HCT116 (cell line): ENCODE results near the gene FBXL13. TPM values are rescaled to one million over a fixed set of nuclear protein-coding genes. Genes with fewer than 3 reads are reported as not detected.

Source experiments
- ATAC-seq: fragments of 200-7000 bp; cut with Tn5 transposase; 2 replicates; pipeline ENCODE4 v1.9.1; 2020; ENCODE audit warnings: mild to moderate bottlenecking, moderate library complexity
- BruUV-seq: library from RNA; stranded (reverse); fragments of 400-500 nt; replicated peaks from 2 replicates; lab custom pipeline; 2021; lab: Mats Ljungman, UMichigan
- CTCF ChIA-PET: fragments of 300-600 bp; sonication (Branson Sonifier 250); formaldehyde crosslinking; loops from one replicate; lab custom pipeline; 2021; ENCODE audit warnings: antibody characterized with exemption; lab: Charles Lee
- POLR2A ChIA-PET: fragments of 300-600, 350-600 bp; sonication (Branson Sonifier 250); formaldehyde crosslinking; loops from one replicate; lab custom pipeline; 2021; ENCODE audit warnings: antibody characterized with exemption; lab: Charles Lee
- RAD21 ChIA-PET, 2 experiments: fragments of 300-600 bp; sonication (Branson Sonifier 250); formaldehyde crosslinking; loops; one replicate each; lab custom pipeline; 2023; ENCODE audit warnings: low total read pairs in 2 of 2; ENCODE audit not compliant: uncharacterized antibody in 2 of 2, unreplicated experiment in 2 of 2, low non-redundant PET in 1 of 2; lab: Charles Lee
- DNase-seq: peaks from one replicate; pipeline ENCODE4 v3.0.0-alpha.2; 2010; ENCODE audit warnings: low read depth, low spot score
- H2AFZ ChIP-seq: fragments of 200-600 bp; shearing (Covaris generic), sonication (generic); 2 replicates; pipeline ENCODE4 v1.6.1; 2017; ENCODE audit warnings: low read depth, mixed run types, mixed read lengths, antibody characterized with exemption, low read length; ENCODE audit not compliant: poor library complexity, severe bottlenecking
- H3K27ac ChIP-seq: 2 replicates; pipeline ENCODE4 v1.5.1; 2012; ENCODE audit warnings: low read depth, low read length
- H3K27me3 ChIP-seq: fragments of 200-600 bp; sonication (generic); 2 replicates; pipeline ENCODE4 v1.6.1; 2016; ENCODE audit warnings: mixed run types, low read length, mixed read lengths; ENCODE audit not compliant: insufficient read depth
- H3K36me3 ChIP-seq, 2 experiments: fragments of 200-500 bp in 1 of 2; fragments of 200-600 bp in 1 of 2; sonication (Bioruptor generic) in 1 of 2; sonication (generic) in 1 of 2; 2 replicates each; pipeline versions ENCODE4 v1.5.1 to v1.6.1; 2014 to 2016; ENCODE audit warnings: low read length in 2 of 2, inconsistent platforms in 1 of 2, mixed read lengths in 1 of 2, mixed run types in 1 of 2; ENCODE audit not compliant: insufficient read depth in 2 of 2, control insufficient read depth in 1 of 2
- H3K4me1 ChIP-seq, 2 experiments: fragments of 200-600 bp in 1 of 2; sonication (generic) in 1 of 2; 2 replicates each; pipeline versions ENCODE4 v1.5.1 to v1.6.1; 2012 to 2017; ENCODE audit warnings: low read length in 2 of 2, inconsistent platforms in 1 of 2, mild to moderate bottlenecking in 1 of 2, mixed read lengths in 1 of 2, mixed run types in 1 of 2, moderate library complexity in 1 of 2; ENCODE audit not compliant: insufficient read depth in 2 of 2, control insufficient read depth in 1 of 2
- H3K4me2 ChIP-seq: fragments of 200-600 bp; sonication (generic); 2 replicates; pipeline ENCODE4 v1.6.1; 2017; ENCODE audit warnings: mixed run types, low read length, mixed read lengths
- H3K4me3 ChIP-seq, 2 experiments: fragments of 200-600 bp in 1 of 2; sonication (generic) in 1 of 2; replicated peaks in 1 of 2; 2 replicates each; pipeline ENCODE4 v1.5.1; 2011 to 2016; ENCODE audit warnings: low read length in 2 of 2, control low read depth in 1 of 2, low read depth in 1 of 2, mild to moderate bottlenecking in 1 of 2, mixed read lengths in 1 of 2, mixed run types in 1 of 2
- H3K79me2 ChIP-seq: fragments of 200-600 bp; sonication (generic); 2 replicates; pipeline ENCODE4 v1.6.1; 2017; ENCODE audit warnings: mild to moderate bottlenecking, mixed run types, low read length, moderate library complexity, mixed read lengths; ENCODE audit not compliant: insufficient read depth
- H3K9ac ChIP-seq: fragments of 200-600 bp; sonication (generic); 2 replicates; pipeline ENCODE4 v1.6.1; 2016; ENCODE audit warnings: low read length, mixed read lengths
- H3K9me2 ChIP-seq: fragments of 200-600 bp; sonication (generic), shearing (Covaris generic); 2 replicates; pipeline ENCODE4 v1.6.1; 2017; ENCODE audit warnings: mixed run types, mild to moderate bottlenecking, moderate library complexity; ENCODE audit not compliant: insufficient read depth
- H3K9me3 ChIP-seq, 2 experiments: fragments of 200-500 bp in 1 of 2; fragments of 200-600 bp in 1 of 2; sonication (Bioruptor generic) in 1 of 2; sonication (generic) in 1 of 2; 2 replicates each; pipeline ENCODE4 v1.6.1; 2014 to 2017; ENCODE audit warnings: low read length in 2 of 2, mixed read lengths in 2 of 2, inconsistent platforms in 1 of 2, low read depth in 1 of 2, mild to moderate bottlenecking in 1 of 2, mixed run types in 1 of 2, moderate library complexity in 1 of 2; ENCODE audit not compliant: control insufficient read depth in 1 of 2, insufficient read depth in 1 of 2
- H4K20me1 ChIP-seq: fragments of 200-600 bp; sonication (generic), shearing (Covaris generic); 2 replicates; pipeline ENCODE4 v1.6.1; 2017; ENCODE audit warnings: mixed run types, mild to moderate bottlenecking, moderate library complexity; ENCODE audit not compliant: insufficient read depth
- ATF3 ChIP-seq: IDR thresholded peaks from 2 replicates; pipeline ENCODE4 v1.6.1; 2012
- EGR1 ChIP-seq: IDR thresholded peaks from 2 replicates; pipeline ENCODE4 v1.6.1; 2012; ENCODE audit warnings: low read depth
- ELF1 ChIP-seq: IDR thresholded peaks from 2 replicates; pipeline ENCODE4 v1.6.1; 2012; ENCODE audit warnings: low read depth, borderline replicate concordance
- FOSL1 ChIP-seq: IDR thresholded peaks from 2 replicates; pipeline ENCODE4 v1.6.1; 2012; ENCODE audit warnings: low read depth
- JUND ChIP-seq: IDR thresholded peaks from 2 replicates; pipeline ENCODE4 v1.6.1; 2012
- POLR2AphosphoS5 ChIP-seq: IDR thresholded peaks from 2 replicates; pipeline ENCODE4 v1.6.1; 2011; ENCODE audit warnings: mild to moderate bottlenecking, low read depth, low read length, moderate library complexity
- REST ChIP-seq: IDR thresholded peaks from 2 replicates; pipeline ENCODE4 v1.6.1; 2012; ENCODE audit warnings: low read depth
- SIN3A ChIP-seq: IDR thresholded peaks from 2 replicates; pipeline ENCODE4 v1.6.1; 2012; ENCODE audit warnings: low read depth
- SRF ChIP-seq: IDR thresholded peaks from 2 replicates; pipeline ENCODE4 v1.6.1; 2012; ENCODE audit warnings: low read depth
- ZBTB33 ChIP-seq: IDR thresholded peaks from 2 replicates; pipeline ENCODE4 v1.6.1; 2011; ENCODE audit warnings: mild to moderate bottlenecking, low read length, moderate library complexity; ENCODE audit not compliant: insufficient replicate concordance; ENCODE audit errors: extremely low read depth
- ZNF274 ChIP-seq: fragments of 200-500 bp; sonication (Bioruptor generic); IDR thresholded peaks from 2 replicates; pipeline ENCODE4 v1.6.1; 2014; ENCODE audit warnings: mild to moderate bottlenecking, low read depth, low read length, inconsistent platforms
- intact Hi-C: fragments of 100-400 bp; cut with micrococcal nuclease; formaldehyde crosslinking; loops from 2 replicates; pipeline ENCODE4 v1.10.0; 2022
- total RNA-seq: library from RNA; stranded (reverse); gene quantifications from one replicate; pipeline ENCODE4 v1.2.1, GENCODE V29; 2021; ENCODE audit not compliant: unreplicated experiment

FBXL13 gene
- total RNA-seq, 1 experiment from 2014 or later: 1.0 TPM

- TF ChIP-seq ZBTB33 (no peak), POLR2AphosphoS5 (no peak), SIN3A (no peak), FOSL1 (no peak), SRF (no peak), ELF1 (no peak), JUND (no peak), ZNF274 (no peak), EGR1 (no peak), ATF3 (no peak)
Observed at GRCh38 chr7:103082497-103082896, 7.9 kb upstream of the FBXL13 start (continued).

GRCh38 chr7:103080923-103081322 is 6.3 kb upstream of the FBXL13 start:
- no peaks in the 10 kb centered on the region for H3K9me3 ChIP-seq
- H3K4me3 ChIP-seq: no peak overlapping the region
- peaks cover 3 to 5% of the 10 kb centered on the region in 2 experiments; a peak in 1 of 4 replicates for H3K4me1 ChIP-seq
- ChIA-PET CTCF (no interaction called here), RAD21 (no interaction called here), POLR2A (interaction anchor here (0.6 kb wide), 1 partner anchor 10 kb away, joined by 3 read pairs; no protein-coding TSS in a partner anchor)
- no peaks in the 10 kb centered on the region for H3K27me3 ChIP-seq
- H3K9me2 ChIP-seq: no peaks in the 10 kb centered on the region
- H3K9ac ChIP-seq: no peak overlapping the region
- peaks cover 53% of the 10 kb centered on the region for H3K79me2 ChIP-seq
- ATAC-seq: no peak
- H2AFZ ChIP-seq: no peak overlapping the region
- no peaks in the 10 kb centered on the region for H4K20me1 ChIP-seq
- no TSS peak for BruUV-seq
- no peak overlapping the region for H3K27ac ChIP-seq
- H3K4me2 ChIP-seq: no peak overlapping the region
- H3K36me3 ChIP-seq: peaks cover 2 to 8% of the 10 kb centered on the region in 2 experiments; a peak in 2 of 4 replicates
- DNase-seq: no peak
- TF ChIP-seq REST: no peak
- TF ChIP-seq POLR2AphosphoS5: no peak
- intact Hi-C loops: no loop called here
